ENCODE results near the gene CBX6. TPM values are rescaled to one million over a fixed set of nuclear protein-coding genes. Genes with fewer than 3 reads are reported as not detected.
A peak's percentile ranks its signal among the peaks of the same experiment; 100 is the strongest.

CBX6 gene
- total RNA-seq = 10 to 100 TPM; 41.6 to 42.8 TPM
- polyA plus RNA-seq (2013, experiment 1 of 2) = 27.0 TPM
- polyA plus RNA-seq (2013, experiment 2 of 2) = 23.6 TPM
- total RNA-seq = 74.1 to 808 (median 250) reads per million in 172 experiments

GRCh38 chr22:38872172-38872830 is at the start of gene CBX6:
CBX6 (minus strand) TSS chr22:38872216; CDS start chr22:38872190, 26 bp downstream.
- peak within 1 kb of the TSS; percentile 82 for H3K4me3 ChIP-seq (ENCODE audit: low read length)

GRCh38 chr22:38921806-38922205 is 49.8 kb upstream of the CBX6 start:
- POLR2A ChIA-PET = no interaction called here

More at GRCh38 chr22:38872172-38872830, at the start of gene CBX6:
- DNase-seq = peak; percentile 90 to 98 (median 94)
- H3K4me3 Mint-ChIP-seq = peak within 1 kb of the TSS; percentile 96
- POLR2A ChIA-PET = interaction anchor here (0.5 to 4.2 kb wide), 25 partner anchors 9 to 1172 kb away, joined by 3 to 38 read pairs (median 4); partner anchors contain the start of genes CBX7, GTPBP1, MAFF and RPL3
- Histone ChIP-seq H3K9me3 (ENCODE audit: control insufficient read depth in 1 of 2, insufficient read depth in 1 of 2, low read length in 2 of 2) (no peaks in the 10 kb centered on the region), H3K27me3 (ENCODE audit: control insufficient read depth in 1 of 2, insufficient read depth in 2 of 2, low read length in 2 of 2) (no peaks in the 10 kb centered on the region), H3K4me1 (ENCODE audit: insufficient read depth, low read length) (peaks cover 62% of the 10 kb centered on the region), H3K36me3 (ENCODE audit: insufficient read depth, low read length) (peaks cover 21% of the 10 kb centered on the region), H3K27ac (ENCODE audit: low read depth in 1 of 2, low read length in 2 of 2) (peak within 1 kb of the TSS; percentile 58 to 73)
- H3K27me3 Mint-ChIP-seq = no peaks in the 10 kb centered on the region
- peaks cover 63% of the 10 kb centered on the region for H3K4me1 Mint-ChIP-seq (ENCODE audit: low read depth)
- H3K27ac Mint-ChIP-seq = peak within 1 kb of the TSS; percentile 92
- intact Hi-C loops (cut with DNase I, micrococcal nuclease) = loop anchor here (1.0 to 5.0 kb wide), 7 partner anchors 78 to 655 kb away; partner anchors contain the start of genes CBX7 (in 2 of the 2), APOBEC3B (in 1 of the 2), CSNK1E (in 1 of the 2) and DNAL4 (in 1 of the 2)
- no peaks in the 10 kb centered on the region for H3K9me3 Mint-ChIP-seq
- ATAC-seq (ENCODE audit: poor library complexity) = peak; percentile 75
- peaks cover 29% of the 10 kb centered on the region for H3K36me3 Mint-ChIP-seq (ENCODE audit: low read depth)
- TF ChIP-seq CTCF (IDR thresholded peaks at IDR 0.05) = no peak
- CTCF ChIA-PET = interaction anchor here (0.6 to 0.9 kb wide), 3 partner anchors 103 to 444 kb away, joined by 3 to 4 read pairs (median 3); no protein-coding TSS in a partner anchor

GRCh38 chr22:38921120-38921519 is 49.1 kb upstream of the CBX6 start:
- Mint-ChIP-seq H3K36me3 (ENCODE audit: low read depth) (no peaks in the 10 kb centered on the region), H3K27me3 (peaks cover 42% of the 10 kb centered on the region), H3K27ac (no peak overlapping the region), H3K4me1 (ENCODE audit: low read depth) (no peaks in the 10 kb centered on the region), H3K9me3 (no peaks in the 10 kb centered on the region), H3K4me3 (no peak overlapping the region)
- no peak for ATAC-seq (ENCODE audit: poor library complexity)
- no peak overlapping the region for H3K4me3 ChIP-seq (ENCODE audit: low read length)
- DNase-seq = no peak
- TF ChIP-seq CTCF (IDR thresholded peaks at IDR 0.05) = no peak
- ChIA-PET CTCF (no interaction called here), POLR2A (no interaction called here)
- H3K4me1 ChIP-seq (ENCODE audit: insufficient read depth, low read length) = no peaks in the 10 kb centered on the region
- no peak overlapping the region for H3K27ac ChIP-seq (ENCODE audit: low read depth in 1 of 2, low read length in 2 of 2)
- no peaks in the 10 kb centered on the region for H3K36me3 ChIP-seq (ENCODE audit: insufficient read depth, low read length)
- no peaks in the 10 kb centered on the region for H3K9me3 ChIP-seq (ENCODE audit: control insufficient read depth in 1 of 2, insufficient read depth in 1 of 2, low read length in 2 of 2)
- H3K27me3 ChIP-seq (ENCODE audit: control insufficient read depth in 1 of 2, insufficient read depth in 2 of 2, low read length in 2 of 2) = peaks cover 12 to 14% of the 10 kb centered on the region in 2 experiments
- intact Hi-C loops (cut with DNase I, micrococcal nuclease) = no loop called here

More at GRCh38 chr22:38921806-38922205, 49.8 kb upstream of the CBX6 start:
- H3K27me3 Mint-ChIP-seq = peaks cover 37% of the 10 kb centered on the region
- H3K36me3 ChIP-seq (ENCODE audit: insufficient read depth, low read length) = no peaks in the 10 kb centered on the region
- H3K9me3 ChIP-seq (ENCODE audit: control insufficient read depth in 1 of 2, insufficient read depth in 1 of 2, low read length in 2 of 2) = no peaks in the 10 kb centered on the region
- DNase-seq (no peak), ATAC-seq (ENCODE audit: poor library complexity) (no peak)
- H3K4me1 Mint-ChIP-seq (ENCODE audit: low read depth) = no peaks in the 10 kb centered on the region
- no peaks in the 10 kb centered on the region for H3K36me3 Mint-ChIP-seq (ENCODE audit: low read depth)
- no peak overlapping the region for H3K4me3 Mint-ChIP-seq
- CTCF ChIA-PET = no interaction called here
- no peaks in the 10 kb centered on the region for H3K9me3 Mint-ChIP-seq
- H3K27me3 ChIP-seq (ENCODE audit: control insufficient read depth in 1 of 2, insufficient read depth in 2 of 2, low read length in 2 of 2) = peaks cover 14% of the 10 kb centered on the region in 2 experiments
- no peaks in the 10 kb centered on the region for H3K4me1 ChIP-seq (ENCODE audit: insufficient read depth, low read length)
- H3K4me3 ChIP-seq (ENCODE audit: low read length) = no peak overlapping the region
- no peak overlapping the region for H3K27ac Mint-ChIP-seq
- TF ChIP-seq CTCF (IDR thresholded peaks at IDR 0.05) = no peak
- H3K27ac ChIP-seq (ENCODE audit: low read depth in 1 of 2, low read length in 2 of 2) = no peak overlapping the region
- intact Hi-C loops (cut with DNase I, micrococcal nuclease) = no loop called here
